Choroid plexus epithelial cell (primary cell): ENCODE measurements around the gene NPTX1.

Source experiments
- DNase-seq: peaks from one replicate; pipeline ENCODE4 v3.0.0-alpha.2; 2010; ENCODE audit warnings: low read depth
- H3K4me3 ChIP-seq: 2 replicates; pipeline ENCODE4 v1.5.1; 2011; ENCODE audit warnings: low read depth, mild to moderate bottlenecking, control low read depth, low read length, moderate library complexity
- TF ChIP-seq, protein P1 (sequence below): conservative IDR thresholded peaks from 2 replicates; pipeline ENCODE4 v1.5.1; 2011; ENCODE audit warnings: low read depth, mild to moderate bottlenecking, control low read depth, inconsistent platforms, low read length, moderate library complexity

NPTX1 gene

DNA sequence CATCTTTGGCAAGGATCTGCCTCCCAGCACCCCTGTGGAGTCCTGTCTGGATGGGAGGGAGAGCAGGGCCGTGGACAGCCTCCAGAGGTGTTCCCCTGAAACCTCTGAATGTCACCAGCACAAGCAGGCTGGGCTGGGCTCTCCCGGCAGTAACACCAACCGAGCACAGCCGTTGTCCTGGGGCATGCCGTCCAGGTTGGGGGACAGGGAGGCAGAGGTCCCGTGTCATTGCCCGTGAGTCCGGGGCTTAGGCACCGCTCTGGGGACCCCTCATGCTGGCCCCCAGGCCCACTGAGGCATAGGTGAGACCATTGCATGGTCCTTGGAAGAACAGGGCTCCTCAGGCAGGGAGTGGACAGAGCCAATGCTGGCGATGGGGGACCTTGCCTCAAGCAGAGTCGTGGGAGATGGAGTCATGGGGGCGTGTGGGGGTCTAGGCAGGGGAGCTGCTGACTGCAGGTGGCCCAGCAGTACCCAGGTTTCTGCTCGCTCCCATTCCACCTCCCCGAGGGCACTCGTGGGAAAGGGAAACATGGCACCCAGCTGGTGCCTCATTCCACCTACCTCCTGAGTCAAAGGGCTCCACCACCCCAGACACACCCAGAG is 44.0 kb downstream of the NPTX1 start:
- TF ChIP-seq, protein P1, sequence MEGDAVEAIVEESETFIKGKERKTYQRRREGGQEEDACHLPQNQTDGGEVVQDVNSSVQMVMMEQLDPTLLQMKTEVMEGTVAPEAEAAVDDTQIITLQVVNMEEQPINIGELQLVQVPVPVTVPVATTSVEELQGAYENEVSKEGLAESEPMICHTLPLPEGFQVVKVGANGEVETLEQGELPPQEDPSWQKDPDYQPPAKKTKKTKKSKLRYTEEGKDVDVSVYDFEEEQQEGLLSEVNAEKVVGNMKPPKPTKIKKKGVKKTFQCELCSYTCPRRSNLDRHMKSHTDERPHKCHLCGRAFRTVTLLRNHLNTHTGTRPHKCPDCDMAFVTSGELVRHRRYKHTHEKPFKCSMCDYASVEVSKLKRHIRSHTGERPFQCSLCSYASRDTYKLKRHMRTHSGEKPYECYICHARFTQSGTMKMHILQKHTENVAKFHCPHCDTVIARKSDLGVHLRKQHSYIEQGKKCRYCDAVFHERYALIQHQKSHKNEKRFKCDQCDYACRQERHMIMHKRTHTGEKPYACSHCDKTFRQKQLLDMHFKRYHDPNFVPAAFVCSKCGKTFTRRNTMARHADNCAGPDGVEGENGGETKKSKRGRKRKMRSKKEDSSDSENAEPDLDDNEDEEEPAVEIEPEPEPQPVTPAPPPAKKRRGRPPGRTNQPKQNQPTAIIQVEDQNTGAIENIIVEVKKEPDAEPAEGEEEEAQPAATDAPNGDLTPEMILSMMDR: no peak
- no peak for DNase-seq

DNA sequence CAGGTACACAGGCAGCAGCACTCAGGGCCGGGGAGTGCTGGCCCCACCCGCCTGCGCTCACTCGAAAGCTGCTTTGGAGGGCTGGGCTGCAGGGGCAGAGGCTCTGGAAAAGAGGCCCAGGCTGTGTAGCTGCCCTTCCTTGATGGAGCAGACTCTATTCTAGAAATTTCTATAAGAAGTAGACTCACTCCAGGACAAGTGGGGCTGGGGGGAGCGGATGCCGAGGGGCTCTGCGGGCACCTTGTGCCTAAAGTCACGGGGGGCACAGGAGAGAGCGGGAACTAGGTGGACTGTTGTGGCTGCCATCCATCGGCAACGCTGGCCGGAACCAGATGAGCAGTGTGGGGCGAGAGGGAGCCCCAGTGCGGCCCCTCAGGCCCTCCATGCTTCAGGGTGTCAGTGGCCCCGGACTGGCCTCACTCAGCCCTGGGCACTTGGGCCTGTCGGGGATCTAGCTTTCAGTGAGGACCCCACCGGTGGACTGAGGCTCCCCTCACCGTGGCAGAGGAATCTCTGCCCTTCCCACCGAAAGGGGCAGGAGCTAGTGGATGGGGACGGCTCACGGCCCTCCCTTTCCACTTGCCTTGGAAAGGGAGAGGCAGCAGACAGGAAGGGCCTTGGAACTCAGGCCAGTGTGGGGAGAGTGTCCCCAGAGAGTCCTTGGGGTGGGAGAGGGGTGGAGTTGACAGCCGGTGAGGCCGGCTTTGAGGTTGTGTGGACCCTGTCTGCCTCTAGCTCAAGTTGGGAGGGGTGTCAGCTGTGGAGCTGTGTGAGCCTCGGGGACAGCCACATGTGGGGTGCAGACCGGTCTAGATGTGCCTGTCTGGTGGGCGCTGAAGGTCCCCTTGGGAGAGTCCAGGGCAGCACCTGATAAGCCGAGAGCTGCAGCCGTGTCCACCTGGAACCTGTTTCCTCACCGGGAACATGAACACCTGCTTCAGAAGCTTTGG is 44.9 kb downstream of the NPTX1 start:
- TF ChIP-seq, protein P1: no peak
- H3K4me3 ChIP-seq: no peak overlapping the region
- no peak for DNase-seq

More for the DNA sequence above, 44.0 kb downstream of the NPTX1 start:
- H3K4me3 ChIP-seq: no peak overlapping the region

DNA sequence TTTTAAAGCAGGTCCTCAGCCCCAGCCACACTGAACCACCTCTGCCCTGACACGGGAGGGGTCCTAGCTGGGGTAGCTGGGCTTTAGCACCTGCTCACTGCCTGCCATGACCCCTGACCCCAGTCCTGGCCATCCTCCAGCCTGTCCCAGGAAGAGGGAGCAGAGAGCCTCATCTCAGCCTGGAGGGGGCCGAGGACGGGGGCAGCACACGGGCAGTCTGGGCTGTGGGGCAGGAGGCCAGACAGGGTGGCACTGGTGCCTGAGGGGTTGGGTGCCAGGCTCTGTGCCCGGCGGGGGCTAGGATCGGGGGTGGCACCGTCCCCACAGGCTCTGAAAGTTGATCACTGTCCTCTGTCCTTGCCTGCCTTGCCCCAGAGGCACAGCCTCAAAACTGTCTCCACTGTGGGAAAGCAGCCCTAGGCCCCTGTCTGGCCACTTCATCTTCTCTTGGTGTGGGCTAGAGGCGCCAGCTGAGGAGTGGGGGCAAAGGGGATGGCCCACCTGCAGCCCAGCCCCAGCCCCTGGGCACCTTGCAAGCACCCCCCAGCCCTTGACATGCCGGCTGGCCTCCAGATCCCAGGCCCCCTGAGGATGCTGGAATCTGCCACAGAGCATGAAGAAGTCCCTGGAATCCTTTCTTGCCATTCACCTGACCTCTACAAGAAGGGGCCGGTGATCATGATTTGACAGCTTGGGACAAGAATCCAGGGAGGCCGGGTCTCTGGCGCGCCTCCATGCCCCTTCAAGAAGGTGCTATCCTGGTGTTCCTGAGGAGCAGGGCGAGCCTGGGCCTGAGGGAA is 45.8 kb downstream of the NPTX1 start:
- TF ChIP-seq, protein P1: no peak
- DNase-seq: no peak
- no peak overlapping the region for H3K4me3 ChIP-seq

DNA sequence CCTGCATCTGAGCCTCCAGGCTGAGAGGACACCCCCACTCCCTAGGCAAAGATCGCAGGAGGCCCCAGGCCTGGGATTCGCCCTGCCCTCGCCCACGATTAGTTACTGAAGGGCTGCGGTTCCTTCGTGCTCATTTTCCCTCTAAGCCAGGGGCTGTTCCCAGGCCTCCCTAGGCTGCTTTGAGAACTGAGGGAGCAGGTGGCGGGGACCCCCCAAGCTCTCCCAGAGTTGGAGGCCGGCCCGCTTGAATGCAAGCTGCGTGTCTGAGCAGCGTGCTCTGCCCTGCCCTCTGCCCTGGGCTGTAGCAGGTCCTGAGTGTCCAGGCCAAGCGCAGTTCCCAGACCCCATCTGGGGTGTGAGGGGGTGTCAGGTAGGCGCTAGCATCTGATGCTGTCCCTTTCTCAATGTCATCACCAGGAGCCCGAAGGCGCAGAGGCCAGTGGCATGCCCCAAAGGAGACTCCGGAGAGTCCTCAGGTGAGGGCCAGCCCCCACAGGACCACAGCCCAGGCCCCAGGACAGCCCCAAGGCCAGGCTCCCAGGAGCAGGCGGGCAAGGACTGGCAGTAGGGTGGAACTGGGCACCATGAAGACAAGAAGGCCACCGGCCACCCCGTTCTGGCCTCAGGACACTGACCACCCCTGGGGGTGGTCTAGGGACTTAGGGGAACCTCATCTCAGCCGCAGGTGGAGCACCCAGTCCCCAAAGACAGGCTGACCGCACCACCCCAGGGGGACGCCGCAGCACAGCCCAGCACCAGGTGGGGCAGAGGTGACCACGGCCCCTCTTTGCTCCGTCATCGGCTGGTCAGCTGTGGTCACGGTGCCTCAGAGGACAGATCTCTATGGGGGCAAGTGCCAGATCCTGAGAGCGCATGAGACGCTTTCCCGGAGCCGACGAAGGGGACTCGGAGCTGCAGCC is 46.8 kb downstream of the NPTX1 start:
- TF ChIP-seq, protein P1: no peak
- no peak overlapping the region for H3K4me3 ChIP-seq
- DNase-seq: no peak

DNA sequence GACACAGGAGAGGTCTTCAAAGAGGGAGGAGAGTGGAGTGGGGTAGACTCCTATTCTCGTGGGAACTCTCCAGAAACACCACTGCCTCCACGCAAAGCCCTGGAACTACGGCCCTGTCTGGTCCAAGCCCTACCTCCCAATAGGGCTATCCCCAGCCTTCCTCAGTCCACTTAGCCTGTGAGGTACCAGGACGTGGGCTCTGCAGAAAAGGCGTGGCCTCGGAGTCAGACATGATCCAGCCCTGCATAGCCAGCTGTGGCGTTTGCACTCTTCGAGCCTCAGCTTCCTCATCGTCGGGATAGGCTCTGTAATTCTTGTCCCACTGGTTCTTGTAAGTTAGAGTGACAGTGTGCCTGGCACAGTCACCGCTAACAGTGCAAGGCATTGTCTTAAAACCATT is 47.6 kb downstream of the NPTX1 start:
- no peak overlapping the region for H3K4me3 ChIP-seq
- no peak for DNase-seq
- TF ChIP-seq, protein P1: no peak

DNA sequence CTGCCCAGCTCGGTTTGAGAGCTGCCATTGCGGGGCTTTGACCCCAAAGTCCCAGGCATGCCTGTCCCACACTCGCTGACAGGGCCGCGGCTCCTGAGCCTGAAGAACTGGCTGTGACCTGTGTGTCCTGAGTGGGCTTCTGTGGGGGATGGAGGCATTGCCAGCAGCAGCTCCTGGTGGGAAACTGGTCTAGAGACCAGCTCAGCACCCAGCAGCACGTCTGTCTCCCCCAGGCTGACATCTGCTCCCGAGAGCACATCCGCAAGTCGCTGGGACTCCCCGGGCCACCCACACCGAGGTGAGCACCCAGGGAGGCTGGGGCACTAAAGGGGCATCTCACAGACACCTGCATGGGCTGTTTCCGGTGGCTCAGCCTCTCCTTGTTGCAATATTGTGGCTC is 48.0 kb downstream of the NPTX1 start:
- no peak overlapping the region for H3K4me3 ChIP-seq
- TF ChIP-seq, protein P1: no peak
- DNase-seq: no peak
